Activated gamma-delta T cell (primary cell): ENCODE measurements around the gene MPP3.
A peak's percentile ranks its signal among the peaks of the same experiment; 100 is the strongest.
"Not testable (repeated sequence)": the region's sequence is repeated elsewhere in the genome, so short reads cannot be mapped to it uniquely, and the experiment has no call there.

Experiments used
- DNase-seq: peaks from one replicate; lab custom pipeline; 2025; lab: John Stamatoyannopoulos, UW

MPP3 gene

DNA sequence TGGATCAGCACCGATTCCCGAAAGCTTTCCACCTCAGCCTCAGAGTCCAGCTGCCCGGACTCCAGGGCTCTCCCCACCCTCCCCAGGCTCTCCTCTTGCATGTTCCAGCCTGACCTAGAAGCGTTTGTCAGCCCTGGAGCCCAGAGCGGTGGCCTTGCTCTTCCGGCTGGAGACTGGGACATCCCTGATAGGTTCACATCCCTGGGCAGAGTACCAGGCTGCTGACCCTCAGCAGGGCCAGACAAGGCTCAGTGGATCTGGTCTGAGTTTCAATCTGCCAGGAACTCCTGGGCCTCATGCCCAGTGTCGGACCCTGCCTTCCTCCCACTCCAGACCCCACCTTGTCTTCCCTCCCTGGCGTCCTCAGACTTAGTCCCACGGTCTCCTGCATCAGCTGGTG is 29.0 kb upstream of the MPP3 start:
- no peak for DNase-seq

DNA sequence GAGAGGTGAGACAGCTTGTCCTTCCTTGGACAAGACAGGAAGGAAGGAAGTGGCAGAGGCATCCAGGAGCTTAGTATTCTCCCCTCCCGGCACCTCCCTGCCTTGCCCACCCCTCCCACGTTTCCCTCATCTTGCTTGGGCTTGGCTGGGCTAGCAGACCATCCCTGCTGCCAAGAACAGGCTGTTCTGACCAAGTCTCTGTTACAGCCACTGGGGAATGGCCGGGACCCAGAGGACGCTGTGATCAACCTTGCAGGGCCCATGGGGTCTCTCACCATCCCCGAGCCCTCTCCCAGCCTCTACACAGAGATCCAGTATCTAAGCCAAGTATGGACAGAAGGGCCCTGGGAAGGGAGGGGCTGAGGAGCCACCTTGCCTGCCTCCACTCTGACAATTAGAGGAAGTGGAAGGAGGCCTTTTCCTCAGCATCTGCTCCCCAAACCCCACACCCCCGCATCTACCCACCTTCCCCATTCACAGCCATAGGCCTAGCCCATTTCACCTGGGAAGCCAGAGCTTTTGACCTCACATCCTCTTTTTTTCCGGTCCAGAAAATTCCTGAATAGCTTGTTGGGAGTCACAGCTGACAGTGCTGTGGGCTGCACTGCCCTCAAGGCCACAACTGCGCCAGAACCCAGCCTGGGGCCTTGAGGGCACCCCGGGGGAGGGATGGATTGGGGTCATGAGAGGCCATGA is 28.1 kb upstream of the MPP3 start:
- no peak for DNase-seq

DNA sequence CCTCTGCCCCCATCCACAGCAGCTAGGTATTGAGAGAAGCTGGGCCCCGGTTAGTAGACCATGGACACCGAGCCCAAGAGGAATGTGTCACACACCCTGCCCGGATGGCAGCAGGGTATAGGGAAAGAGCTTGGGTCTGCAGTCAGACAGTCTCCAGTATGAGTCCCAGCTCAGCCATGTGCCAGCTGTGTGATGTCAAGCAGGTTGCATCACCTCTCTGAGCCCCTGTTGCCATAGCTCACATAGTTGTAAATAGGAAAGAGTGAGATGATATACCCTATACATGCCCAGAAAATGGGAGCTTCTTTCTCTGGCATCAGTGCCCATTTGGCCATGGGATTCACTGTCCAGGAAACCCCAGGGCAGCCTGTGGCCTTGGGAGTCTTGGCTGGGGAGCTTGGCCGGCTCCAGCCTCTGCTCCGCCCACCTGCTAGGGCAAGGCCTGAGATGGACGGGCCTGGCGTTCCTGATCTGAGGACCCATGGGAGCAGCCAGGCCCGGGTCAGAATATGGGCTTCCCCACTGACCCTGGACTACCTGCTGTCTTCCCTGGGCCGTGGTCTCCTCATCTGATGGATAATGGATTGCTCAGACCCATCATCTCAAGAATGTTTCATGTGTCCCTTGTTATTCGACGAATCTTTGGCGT is 27.3 kb upstream of the MPP3 start:
- no peak for DNase-seq

DNA sequence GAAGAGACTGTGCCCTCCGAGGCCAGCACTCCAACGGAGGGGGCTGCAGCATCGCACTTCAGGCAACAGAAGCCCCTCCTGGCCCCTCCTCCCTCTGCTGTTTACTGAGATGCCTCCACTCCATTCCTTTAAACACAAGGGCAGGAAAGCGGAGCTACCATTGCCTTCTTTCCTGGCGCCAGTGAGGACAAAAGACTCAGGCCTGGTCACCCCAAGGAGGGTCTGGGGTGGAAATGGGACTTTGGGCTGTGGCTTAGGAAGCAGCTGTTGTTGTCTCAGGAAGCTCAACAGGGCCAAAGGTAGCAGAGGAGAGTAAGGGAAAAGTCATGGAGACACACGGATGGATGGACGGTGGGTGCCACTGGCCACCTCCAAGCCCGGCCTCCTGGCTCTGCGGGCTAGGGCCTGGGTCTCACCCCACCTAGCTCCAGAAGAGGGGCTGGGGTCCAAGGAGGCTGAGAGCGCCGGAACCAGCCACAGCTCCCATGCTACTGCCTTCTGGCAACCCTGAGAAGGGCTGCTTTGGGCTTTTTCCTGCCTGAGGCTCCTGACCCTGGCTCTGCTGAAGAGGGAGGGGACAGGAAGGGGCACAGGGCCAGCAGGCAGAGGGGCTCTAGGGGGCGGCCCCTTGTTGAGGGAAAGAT is 25.1 kb upstream of the MPP3 start:
- no peak for DNase-seq

- no peak for DNase-seq
These were observed 24.2 kb upstream of the MPP3 start for GRCh38 chr17:43857141-43857540.

DNA sequence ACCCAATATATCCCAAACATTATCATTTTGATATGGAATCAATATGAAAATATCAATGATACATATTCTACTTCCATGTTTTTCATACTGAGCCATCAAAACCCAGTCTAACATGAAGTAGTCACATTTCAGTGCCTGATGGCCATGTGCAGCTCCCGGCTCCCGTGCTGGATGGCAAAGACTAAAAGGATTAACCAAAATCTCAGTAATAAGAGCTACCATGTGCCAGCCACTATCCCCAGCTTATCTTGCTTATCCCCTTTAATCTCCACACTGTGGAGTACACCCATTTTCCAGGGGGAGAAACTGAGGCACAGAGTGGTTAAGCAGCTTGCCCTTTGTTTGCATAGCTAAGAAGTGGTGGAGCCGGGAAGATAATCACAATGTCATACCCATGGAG is 23.2 kb upstream of the MPP3 start:
- no peak for DNase-seq

GRCh38 chr17:43855061-43855460 is 22.1 kb upstream of the MPP3 start:
- DNase-seq: no peak

DNA sequence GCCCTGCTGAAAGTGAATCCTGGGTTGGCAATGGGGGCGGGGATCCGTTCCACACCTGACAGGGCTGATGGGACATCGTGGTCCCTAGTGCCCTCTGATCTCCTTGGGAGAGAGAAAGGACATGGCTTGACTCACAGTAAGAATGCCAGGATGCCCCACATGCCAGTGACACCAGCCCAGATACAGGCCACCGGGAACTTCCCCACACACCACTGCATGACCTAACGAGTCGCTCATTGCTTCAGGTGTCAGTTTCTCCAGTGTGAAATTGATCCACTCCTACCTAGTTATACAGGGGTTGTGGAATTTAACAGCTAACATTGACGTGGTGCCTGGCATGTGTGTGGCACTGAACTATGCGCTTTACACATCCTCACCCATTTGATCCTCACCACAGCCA is 21.6 kb upstream of the MPP3 start:
- DNase-seq: no peak

DNA sequence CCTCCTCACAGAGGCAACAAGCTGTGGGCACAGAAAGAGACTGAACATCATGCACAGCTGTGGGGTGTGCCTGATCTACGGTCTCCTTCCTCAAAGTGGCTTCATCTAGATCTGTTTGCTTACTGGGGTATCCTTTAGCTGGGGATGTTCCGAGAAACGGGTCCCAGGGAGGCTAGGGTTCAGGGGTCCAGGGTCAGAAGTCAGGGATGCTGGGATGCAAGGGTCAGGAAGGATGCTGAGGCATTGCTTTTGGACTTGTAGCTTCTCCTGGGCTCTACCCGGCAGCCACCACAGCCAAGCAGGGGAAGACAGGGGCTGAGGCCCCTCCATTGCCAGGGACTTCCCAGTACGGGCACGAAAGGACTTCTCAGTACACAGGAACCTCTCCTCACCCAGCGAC is 20.6 kb upstream of the MPP3 start:
- DNase-seq: no peak

GRCh38 chr17:43852571-43852970 is 19.6 kb upstream of the MPP3 start:
- DNase-seq: no peak

DNA sequence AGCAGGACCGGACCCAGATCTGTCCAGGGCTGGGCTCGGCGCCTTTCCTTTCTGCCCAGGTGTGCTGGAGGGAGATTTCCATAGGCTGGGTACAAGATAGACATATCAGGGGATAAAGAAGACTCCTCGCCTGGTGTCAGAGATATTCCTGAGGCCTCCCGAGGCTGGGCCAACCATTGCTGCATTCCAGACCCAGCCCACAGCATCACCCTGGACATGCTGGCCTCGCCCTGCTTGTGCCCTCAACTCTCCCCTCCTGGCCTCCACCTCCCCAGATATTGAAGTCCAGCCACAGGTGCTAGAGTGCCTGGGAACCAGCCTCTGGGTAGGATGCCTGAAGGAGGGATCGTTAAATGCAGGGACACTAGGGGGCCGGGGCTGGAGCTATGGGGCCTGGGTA is 16.2 kb upstream of the MPP3 start:
- no peak for DNase-seq

DNA sequence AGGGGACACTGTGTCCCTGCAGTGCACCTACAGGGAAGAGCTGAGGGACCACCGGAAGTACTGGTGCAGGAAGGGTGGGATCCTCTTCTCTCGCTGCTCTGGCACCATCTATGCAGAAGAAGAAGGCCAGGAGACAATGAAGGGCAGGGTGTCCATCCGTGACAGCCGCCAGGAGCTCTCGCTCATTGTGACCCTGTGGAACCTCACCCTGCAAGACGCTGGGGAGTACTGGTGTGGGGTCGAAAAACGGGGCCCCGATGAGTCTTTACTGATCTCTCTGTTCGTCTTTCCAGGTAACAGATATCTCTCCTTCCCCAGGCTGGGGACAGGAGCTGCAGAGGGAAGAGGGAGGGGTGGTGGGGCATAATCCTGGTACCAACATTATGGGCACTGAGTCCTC is 15.7 kb upstream of the MPP3 start:
- DNase-seq: no peak

DNA sequence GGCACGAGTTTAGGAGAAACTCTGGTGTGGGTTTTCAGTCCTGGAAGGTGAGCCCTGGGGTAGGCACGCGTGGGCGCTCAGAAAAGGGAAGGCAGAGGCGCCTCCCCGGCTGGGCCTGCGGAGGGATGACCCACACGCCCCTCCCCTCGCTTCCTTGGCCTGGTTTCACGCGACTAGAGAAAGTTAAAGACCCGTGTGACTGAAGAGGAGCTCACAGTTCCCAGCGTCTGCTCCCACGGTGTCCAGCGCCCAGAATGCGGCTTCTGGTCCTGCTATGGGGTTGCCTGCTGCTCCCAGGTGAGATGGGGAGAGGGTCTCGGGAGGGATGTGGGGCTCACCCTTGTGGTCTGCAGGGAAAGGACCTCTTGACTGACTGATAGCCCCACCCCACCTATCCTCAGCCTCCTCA is 14.0 kb upstream of the MPP3 start, which contains the start of gene CD300LG:
Gene CD300LG, plus strand, starts transcription at position 214 of the 409 bp plus-strand sequence. Its CDS starts 41 bp downstream, at position 255.
- DNase-seq: no peak

DNA sequence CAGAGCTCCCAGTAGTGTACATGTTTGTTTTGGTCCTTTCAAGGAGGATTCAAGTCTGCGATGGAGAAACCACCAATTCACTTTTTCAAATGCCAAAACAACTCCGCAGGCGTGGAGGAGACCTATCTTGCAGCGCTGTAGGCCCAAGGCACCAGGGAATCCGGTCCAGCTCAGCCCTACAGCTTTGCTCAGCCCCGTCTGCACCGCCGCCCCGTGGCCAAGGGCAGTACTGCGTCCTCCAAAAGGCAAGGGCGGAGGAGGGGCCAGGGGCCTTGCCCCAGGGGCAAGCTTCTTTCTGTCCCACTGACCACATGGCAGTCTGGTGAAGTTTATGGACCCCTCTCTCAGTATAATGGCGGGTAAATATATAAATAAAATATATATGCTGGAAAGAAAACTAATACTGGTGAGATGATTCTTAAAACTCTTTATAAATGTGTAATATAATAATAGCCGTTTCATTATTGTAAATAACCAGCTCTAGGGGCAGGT is 13.3 kb upstream of the MPP3 start:
- peak; percentile 41 for DNase-seq

DNA sequence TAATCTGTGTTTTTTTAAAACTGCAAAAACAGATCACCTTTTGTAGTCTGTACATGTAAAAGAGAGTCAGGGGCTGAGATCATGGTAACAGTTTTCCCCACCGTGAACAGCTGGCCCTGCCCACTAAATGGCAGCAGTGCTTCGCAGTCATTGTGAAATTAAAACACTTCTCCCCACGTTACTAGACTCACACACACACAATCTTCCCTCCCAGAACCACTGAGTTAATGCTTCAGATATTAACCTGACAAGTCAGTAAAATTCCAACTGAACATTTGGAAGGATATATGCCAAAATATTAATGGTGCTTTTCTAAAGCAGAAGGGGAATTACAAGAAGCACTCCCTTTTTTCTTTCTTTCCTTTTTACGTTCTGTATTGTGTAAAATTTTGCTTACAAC is 12.8 kb upstream of the MPP3 start:
- no peak for DNase-seq

DNA sequence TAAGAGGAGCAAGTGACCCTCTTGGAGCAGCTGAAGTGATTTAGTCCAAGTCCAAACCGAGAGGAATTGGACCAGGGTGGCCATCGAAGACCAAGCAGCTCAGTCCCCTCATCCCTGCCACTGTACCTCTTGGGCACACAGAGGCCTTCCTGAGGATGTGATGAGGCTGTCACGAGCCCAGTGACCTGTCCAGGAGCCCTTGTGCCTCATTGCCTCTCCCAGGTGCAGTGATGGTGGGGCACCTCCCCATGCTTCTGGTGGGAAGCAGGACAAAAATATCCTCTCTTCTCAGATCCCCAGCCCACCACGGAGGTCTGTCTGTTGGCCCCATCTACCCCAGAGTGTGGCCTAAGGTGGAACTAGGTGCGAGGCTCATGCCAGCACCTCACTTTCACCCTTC is 11.3 kb upstream of the MPP3 start:
- DNase-seq: no peak

GRCh38 chr17:43842975-43843325 is 10.0 kb upstream of the MPP3 start:
- no peak for DNase-seq

DNA sequence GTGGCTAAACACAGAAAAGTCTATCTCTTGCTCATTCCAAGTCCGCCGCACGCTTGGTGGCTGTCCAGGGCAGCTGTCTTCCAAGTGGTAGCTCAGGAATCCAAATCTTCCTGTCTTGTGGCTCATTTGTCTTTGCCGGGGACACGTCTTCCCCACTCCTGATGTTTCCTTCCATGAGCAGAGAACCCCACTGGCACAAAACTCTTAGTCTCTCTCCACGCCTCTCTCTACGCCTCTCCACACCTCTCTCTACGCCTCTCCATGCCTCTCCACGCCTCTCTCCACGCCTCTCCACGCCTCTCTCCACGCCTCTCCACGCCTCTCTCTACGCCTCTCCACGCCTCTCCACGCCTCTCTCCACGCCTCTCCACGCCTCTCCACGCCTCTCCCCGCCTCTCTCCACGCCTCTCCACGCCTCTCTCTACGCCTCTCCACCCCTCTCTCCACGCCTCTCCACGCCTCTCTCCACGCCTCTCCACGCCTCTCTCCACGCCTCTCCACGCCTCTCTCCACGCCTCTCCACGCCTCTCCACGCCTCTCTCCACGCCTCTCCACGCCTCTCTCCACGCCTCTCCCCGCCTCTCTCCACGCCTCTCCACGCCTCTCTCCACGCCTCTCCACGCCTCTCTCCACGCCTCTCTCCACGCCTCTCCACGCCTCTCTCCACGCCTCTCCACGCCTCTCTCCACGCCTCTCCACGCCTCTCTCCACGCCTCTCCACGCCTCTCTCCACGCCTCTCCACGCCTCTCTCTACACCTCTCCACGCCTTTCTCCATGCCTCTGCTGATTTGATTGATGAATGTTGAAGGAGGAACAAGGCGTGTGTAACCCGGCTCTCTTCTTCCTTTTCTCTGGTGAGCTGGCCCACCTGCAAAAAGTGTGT is 9.4 kb upstream of the MPP3 start:
- DNase-seq: not testable (repeated sequence)

DNA sequence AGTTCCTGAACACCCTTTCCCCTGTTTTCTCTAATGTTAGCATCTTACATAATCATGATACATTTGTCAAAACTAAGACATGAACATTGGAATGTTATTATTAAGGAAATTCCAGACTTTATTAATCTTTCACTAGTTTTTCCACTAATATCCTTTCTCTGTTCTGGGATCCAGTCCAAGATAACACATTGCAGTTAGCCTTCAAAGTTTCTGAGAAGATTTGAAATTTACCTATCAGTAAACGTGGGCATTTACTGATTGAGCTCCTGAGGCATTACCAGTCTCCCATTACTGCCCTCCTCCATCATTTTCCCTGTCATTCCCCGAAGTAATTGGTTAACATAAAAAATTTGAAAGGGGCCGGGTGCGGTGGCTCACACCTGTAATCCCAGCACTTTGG is 8.3 kb upstream of the MPP3 start:
- no peak for DNase-seq

GRCh38 chr17:43840814-43841213 is 7.9 kb upstream of the MPP3 start:
- no peak for DNase-seq

DNA sequence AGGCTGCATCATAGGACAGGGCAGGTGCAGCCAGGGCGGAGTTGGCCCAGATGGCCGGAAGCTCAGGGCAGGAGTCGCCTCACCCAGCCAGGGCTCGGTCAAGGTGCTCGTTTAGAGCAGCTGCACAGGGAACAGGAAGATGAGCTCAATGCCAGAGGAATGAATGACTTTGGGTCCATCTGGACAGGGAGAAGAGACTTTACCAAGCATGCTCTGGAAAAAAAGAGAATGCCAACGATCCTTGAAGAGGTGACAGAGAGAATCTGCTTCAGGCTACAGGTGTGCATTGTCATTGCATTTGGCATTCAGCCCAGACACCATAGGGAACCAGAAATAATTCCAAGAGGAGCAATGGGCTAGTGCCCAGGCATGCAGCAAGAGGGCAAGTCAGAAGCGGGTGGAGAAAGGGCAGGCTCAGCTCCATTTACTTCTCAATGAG is 6.7 kb upstream of the MPP3 start:
- no peak for DNase-seq

- no peak for DNase-seq
These were observed 1.2 kb upstream of the MPP3 start for GRCh38 chr17:43834106-43834505.
